Neural cell (in vitro differentiated cells): Measurements from ENCODE around the gene MOV10L1. TPM values are rescaled to one million over a fixed set of nuclear protein-coding genes. Genes with fewer than 3 reads are reported as not detected.

Source experiments
- H2AFZ ChIP-seq: fragments of 200-600, 300-800 bp; sonication (generic), shearing (Covaris generic); 2 replicates; pipeline ENCODE4 v1.6.0; 2014; ENCODE audit warnings: low read depth, mild to moderate bottlenecking, antibody characterized with exemption, low read length, moderate library complexity
- H3F3A ChIP-seq: fragments of 200-600 bp; shearing (Covaris generic); 2 replicates; pipeline ENCODE4 v1.6.1; 2016; ENCODE audit warnings: mild to moderate bottlenecking, moderate library complexity, mixed read lengths, antibody characterized with exemption, low read length; ENCODE audit not compliant: insufficient read depth, poor library complexity, severe bottlenecking
- H3K27ac ChIP-seq: fragments of 200-600, 300-800 bp; sonication (generic), shearing (Covaris generic); 2 replicates; pipeline ENCODE4 v1.5.1; 2014; ENCODE audit warnings: mild to moderate bottlenecking, low read length, moderate library complexity
- H3K27me3 ChIP-seq: fragments of 300-800, 200-600 bp; sonication (generic), shearing (Covaris generic); 2 replicates; pipeline ENCODE4 v1.6.0; 2014; ENCODE audit warnings: mild to moderate bottlenecking, low read depth, low read length, moderate library complexity; ENCODE audit not compliant: insufficient read depth
- H3K36me3 ChIP-seq: fragments of 300-800, 200-600 bp; sonication (generic), shearing (Covaris generic); 2 replicates; pipeline ENCODE4 v1.5.1; 2014; ENCODE audit warnings: mild to moderate bottlenecking, antibody characterized with exemption, low read length, moderate library complexity; ENCODE audit not compliant: insufficient read depth
- H3K4me2 ChIP-seq: fragments of 300-800, 200-600 bp; sonication (generic), shearing (Covaris generic); 2 replicates; pipeline ENCODE4 v1.6.0; 2014; ENCODE audit warnings: mild to moderate bottlenecking, low read length
- H3K4me3 ChIP-seq: fragments of 300-800, 200-600 bp; sonication (generic), shearing (Covaris generic); 2 replicates; pipeline ENCODE4 v1.5.1; 2014; ENCODE audit warnings: mild to moderate bottlenecking, low read length, moderate library complexity
- H3K79me2 ChIP-seq: fragments of 200-600 bp; shearing (Covaris generic); replicated peaks from 2 replicates; pipeline ENCODE4 v1.6.0; 2014; ENCODE audit warnings: mild to moderate bottlenecking, low read length, moderate library complexity; ENCODE audit not compliant: insufficient read depth
- H3K9ac ChIP-seq: fragments of 300-800, 200-600 bp; sonication (generic), shearing (Covaris generic); 2 replicates; pipeline ENCODE4 v1.6.1; 2016; ENCODE audit warnings: mild to moderate bottlenecking, low read length, mixed read lengths
- H3K9me2 ChIP-seq: fragments of 200-600 bp; shearing (Covaris generic); 2 replicates; pipeline ENCODE4 v1.6.1; 2016; ENCODE audit warnings: mild to moderate bottlenecking, low read length, mixed read lengths; ENCODE audit not compliant: insufficient read depth
- H3K9me3 ChIP-seq: fragments of 200-600, 300-800 bp; sonication (generic), shearing (Covaris generic); 2 replicates; pipeline ENCODE4 v1.6.1; 2016; ENCODE audit warnings: mild to moderate bottlenecking, mixed run types, low read length, moderate library complexity, mixed read lengths
- H4K20me1 ChIP-seq: fragments of 200-600 bp; shearing (Covaris generic); 2 replicates; pipeline ENCODE4 v1.6.1; 2016; ENCODE audit warnings: mild to moderate bottlenecking, mixed run types; ENCODE audit not compliant: insufficient read depth
- EP300 ChIP-seq: fragments of 450-650 bp; conservative IDR thresholded peaks from 2 replicates; pipeline ENCODE4 v1.6.1; 2014; ENCODE audit warnings: antibody characterized with exemption, mild to moderate bottlenecking, moderate library complexity; ENCODE audit not compliant: poor library complexity, severe bottlenecking
- EZH2 ChIP-seq: fragments of 200-600, 300-800 bp; shearing (Covaris generic), sonication (generic); IDR thresholded peaks from 2 replicates; pipeline ENCODE4 v1.6.1; 2014; ENCODE audit warnings: antibody characterized with exemption, low read length, borderline replicate concordance, mild to moderate bottlenecking; ENCODE audit not compliant: insufficient read depth, poor library complexity, severe bottlenecking
- MXI1 ChIP-seq: fragments of 450-650 bp; conservative IDR thresholded peaks from 2 replicates; pipeline ENCODE4 v1.6.1; 2014; ENCODE audit warnings: antibody characterized with exemption, mild to moderate bottlenecking; ENCODE audit not compliant: poor library complexity, severe bottlenecking
- POLR2AphosphoS5 ChIP-seq: IDR thresholded peaks from 2 replicates; pipeline ENCODE4 v1.6.1; 2012
- RAD21 ChIP-seq: fragments of 450-650 bp; conservative IDR thresholded peaks from 2 replicates; pipeline ENCODE4 v1.6.1; 2014; ENCODE audit warnings: antibody characterized with exemption, mild to moderate bottlenecking, moderate library complexity
- REST ChIP-seq: IDR thresholded peaks from 2 replicates; pipeline ENCODE4 v1.6.1; 2012; ENCODE audit warnings: borderline replicate concordance
- SMC3 ChIP-seq: fragments of 450-650 bp; conservative IDR thresholded peaks from 2 replicates; pipeline ENCODE4 v1.6.1; 2014; ENCODE audit warnings: antibody characterized with exemption, mild to moderate bottlenecking, moderate library complexity; ENCODE audit not compliant: poor library complexity
- TAF1 ChIP-seq: IDR thresholded peaks from 2 replicates; pipeline ENCODE4 v1.6.1; 2012; ENCODE audit warnings: low read depth
- polyA plus RNA-seq: library from polyadenylated mRNA; depleted of rRNA; stranded (reverse); fragments of >200 nt; gene quantifications from 2 replicates; pipeline ENCODE4 v1.2.3, GENCODE V29; 2014
- TF ChIP-seq, protein P1 (sequence below): fragments of 450-650 bp; IDR thresholded peaks from 2 replicates; pipeline ENCODE4 v1.5.1; 2014; ENCODE audit warnings: antibody characterized with exemption, mild to moderate bottlenecking, moderate library complexity; ENCODE audit not compliant: poor library complexity, severe bottlenecking

MOV10L1 gene
- polyA plus RNA-seq, 1 donor from 2014 or later = not detected

GRCh38 chr22:50118129-50118528, 28.3 kb downstream of the MOV10L1 start:
- Histone ChIP-seq H3K4me2 (no peak overlapping the region), H3F3A (no peaks in the 10 kb centered on the region), H3K4me3 (no peak overlapping the region), H3K27me3 (no peaks in the 10 kb centered on the region), H3K9me2 (no peaks in the 10 kb centered on the region), H3K9ac (no peak overlapping the region), H3K36me3 (no peaks in the 10 kb centered on the region), H3K79me2 (no peaks in the 10 kb centered on the region), H3K27ac (no peak overlapping the region), H3K9me3 (no peaks in the 10 kb centered on the region), H4K20me1 (no peaks in the 10 kb centered on the region), H2AFZ (no peak overlapping the region)
- TF ChIP-seq POLR2AphosphoS5 (no peak), EP300 (no peak), MXI1 (no peak), TAF1 (no peak), EZH2 (no peak), REST (no peak), SMC3 (no peak), RAD21 (no peak)
- TF ChIP-seq, protein P1, sequence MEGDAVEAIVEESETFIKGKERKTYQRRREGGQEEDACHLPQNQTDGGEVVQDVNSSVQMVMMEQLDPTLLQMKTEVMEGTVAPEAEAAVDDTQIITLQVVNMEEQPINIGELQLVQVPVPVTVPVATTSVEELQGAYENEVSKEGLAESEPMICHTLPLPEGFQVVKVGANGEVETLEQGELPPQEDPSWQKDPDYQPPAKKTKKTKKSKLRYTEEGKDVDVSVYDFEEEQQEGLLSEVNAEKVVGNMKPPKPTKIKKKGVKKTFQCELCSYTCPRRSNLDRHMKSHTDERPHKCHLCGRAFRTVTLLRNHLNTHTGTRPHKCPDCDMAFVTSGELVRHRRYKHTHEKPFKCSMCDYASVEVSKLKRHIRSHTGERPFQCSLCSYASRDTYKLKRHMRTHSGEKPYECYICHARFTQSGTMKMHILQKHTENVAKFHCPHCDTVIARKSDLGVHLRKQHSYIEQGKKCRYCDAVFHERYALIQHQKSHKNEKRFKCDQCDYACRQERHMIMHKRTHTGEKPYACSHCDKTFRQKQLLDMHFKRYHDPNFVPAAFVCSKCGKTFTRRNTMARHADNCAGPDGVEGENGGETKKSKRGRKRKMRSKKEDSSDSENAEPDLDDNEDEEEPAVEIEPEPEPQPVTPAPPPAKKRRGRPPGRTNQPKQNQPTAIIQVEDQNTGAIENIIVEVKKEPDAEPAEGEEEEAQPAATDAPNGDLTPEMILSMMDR = no peak

DNA sequence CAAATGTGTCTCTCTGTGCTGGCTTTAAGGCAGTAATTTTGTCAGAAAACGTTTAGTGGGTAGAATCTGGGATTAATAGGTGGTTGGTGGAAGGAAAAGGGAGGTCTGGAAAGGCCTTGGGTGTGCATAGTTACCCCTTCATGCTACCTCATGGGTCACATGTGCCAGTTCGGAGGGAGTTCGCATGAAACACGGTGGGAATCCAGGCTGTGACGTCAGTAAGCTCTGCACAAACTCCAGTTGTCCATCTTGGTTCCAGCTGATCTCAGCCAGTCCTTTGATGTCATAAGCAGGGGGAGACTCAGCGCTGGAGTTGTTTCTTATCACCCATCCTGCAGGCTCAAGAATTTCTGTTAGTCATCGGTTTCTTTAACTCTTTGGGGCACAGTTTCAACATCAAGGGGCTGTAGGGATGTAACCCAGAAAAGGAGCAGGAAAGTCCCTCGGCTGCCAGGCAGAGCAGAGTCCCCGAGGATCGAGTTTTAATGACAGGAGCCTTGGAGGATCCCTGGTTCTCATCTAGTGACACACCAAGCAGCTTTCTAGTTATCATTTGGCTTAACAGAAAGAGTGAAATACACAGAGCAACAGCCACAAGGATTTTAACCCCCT, 28.9 kb downstream of the MOV10L1 start:
- no peak for TF ChIP-seq RAD21
- no peak for TF ChIP-seq POLR2AphosphoS5
- TF ChIP-seq, protein P1 = no peak
- TF ChIP-seq EZH2 = no peak
- no peak for TF ChIP-seq REST
- TF ChIP-seq EP300 = no peak
- TF ChIP-seq MXI1 = no peak
- TF ChIP-seq TAF1 = no peak
- TF ChIP-seq SMC3 = no peak
- Histone ChIP-seq H3F3A (no peaks in the 10 kb centered on the region), H3K9ac (no peak overlapping the region), H3K79me2 (no peaks in the 10 kb centered on the region), H3K4me2 (no peak overlapping the region), H3K4me3 (no peak overlapping the region), H3K27me3 (no peaks in the 10 kb centered on the region), H3K27ac (no peak overlapping the region), H2AFZ (no peak overlapping the region), H4K20me1 (no peaks in the 10 kb centered on the region), H3K9me3 (peaks cover 4% of the 10 kb centered on the region), H3K36me3 (no peaks in the 10 kb centered on the region), H3K9me2 (no peaks in the 10 kb centered on the region)
